HG03565 (cell line): Measurements from ENCODE around the gene SDCCAG8.

Experiments used
- ATAC-seq: cut with Tn5 transposase; IDR thresholded peaks from one replicate; pipeline ENCODE4 v1.9.1; 2021; ENCODE audit warnings: mild to moderate bottlenecking, moderate library complexity; ENCODE audit not compliant: unreplicated experiment

SDCCAG8 gene

DNA sequence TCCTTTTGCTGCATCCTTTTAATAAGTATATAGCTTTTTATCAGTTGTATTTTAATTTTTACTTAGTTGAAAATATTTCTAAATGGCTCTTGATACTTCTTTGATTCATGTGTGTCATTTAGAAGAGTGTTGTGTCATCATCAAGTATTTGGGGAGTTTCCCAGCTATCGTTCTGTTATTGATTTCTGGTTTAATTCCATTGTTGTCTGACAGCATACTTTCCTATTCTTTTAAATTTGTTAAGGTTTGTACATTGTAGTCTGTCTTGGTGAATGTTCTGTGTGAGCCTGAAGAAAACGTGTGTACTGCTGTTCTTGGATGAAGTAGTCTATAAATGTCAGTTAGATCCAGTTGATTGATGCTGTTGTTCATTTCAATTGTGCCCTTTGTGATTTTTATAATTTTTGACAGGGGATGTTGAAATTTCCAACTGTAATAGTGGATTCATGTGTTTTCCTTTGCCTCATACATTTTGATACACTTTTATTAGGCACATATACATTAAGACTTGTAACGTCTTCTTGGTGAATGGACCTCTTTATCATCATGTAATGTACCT lies 24.8 kb downstream of the SDCCAG8 start:
- ATAC-seq: no peak

DNA sequence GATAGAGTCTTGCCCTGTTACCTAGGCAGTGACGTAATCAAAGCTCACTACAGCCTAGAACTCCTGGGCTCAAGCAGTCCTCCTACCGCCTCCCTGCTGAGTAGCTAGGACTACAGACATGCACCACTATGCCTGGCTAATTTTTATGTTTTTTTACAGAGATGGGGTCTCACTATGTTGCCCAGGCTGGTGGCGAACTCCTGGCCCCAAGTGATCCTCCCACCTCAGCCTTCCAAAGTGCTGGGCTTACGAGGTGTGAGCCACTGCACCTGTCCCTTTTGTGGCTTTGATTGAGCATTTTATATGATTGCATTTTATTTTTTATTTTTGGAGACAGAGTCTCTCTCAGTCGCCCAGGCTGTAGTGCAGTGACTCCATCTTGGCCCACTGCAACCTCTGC lies 25.8 kb downstream of the SDCCAG8 start:
- ATAC-seq: no peak

DNA sequence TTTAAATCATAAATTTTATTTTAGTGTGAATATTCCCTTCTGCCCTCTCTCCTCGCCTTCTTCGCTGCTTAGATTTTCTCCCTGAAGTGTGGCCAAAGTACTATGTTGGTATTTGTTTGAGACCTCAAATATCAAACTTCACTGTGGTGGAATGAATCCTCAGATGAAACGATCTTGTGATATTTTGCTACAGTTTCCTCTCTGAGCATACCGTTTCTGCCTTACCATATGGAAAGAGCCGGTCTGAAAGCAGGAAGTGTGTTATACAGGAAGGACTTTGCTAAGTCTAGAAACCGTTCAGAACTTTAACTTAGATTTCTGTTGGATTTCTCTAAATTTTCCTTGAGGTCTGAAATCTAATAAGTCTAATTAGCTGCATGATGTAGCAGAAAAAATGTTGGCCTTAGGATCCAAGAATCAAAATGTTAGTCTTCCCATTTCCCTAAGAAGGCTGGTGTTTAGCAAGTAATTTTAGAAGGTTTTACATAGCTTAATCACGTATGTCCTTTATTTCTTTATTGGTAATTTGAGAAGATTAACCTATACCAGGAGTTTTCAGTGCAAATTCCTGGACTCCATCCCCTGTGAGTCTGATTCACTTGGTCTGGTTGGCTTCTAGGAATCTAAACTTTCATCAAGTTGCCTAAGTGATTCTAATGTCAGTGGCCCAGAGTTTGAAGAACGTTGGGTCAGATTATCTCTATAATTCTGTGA lies 30.7 kb downstream of the SDCCAG8 start:
- ATAC-seq: no peak

DNA sequence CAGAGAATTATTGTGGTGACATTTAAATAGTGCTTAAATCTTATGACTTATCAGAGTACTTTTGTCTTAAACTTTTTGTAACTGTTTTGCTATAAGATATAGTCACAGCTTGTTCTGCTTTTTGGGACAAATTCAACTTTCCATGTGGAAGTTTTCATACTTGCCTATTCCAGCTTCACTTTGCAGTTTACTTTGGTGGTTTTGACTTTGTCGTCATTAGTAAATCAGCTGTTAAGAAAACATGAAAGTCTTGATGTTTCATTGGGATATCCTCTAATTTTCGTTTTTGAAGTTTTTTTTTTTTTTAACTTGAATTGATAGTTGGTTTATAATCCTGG lies 31.3 kb downstream of the SDCCAG8 start:
- ATAC-seq: no peak

DNA sequence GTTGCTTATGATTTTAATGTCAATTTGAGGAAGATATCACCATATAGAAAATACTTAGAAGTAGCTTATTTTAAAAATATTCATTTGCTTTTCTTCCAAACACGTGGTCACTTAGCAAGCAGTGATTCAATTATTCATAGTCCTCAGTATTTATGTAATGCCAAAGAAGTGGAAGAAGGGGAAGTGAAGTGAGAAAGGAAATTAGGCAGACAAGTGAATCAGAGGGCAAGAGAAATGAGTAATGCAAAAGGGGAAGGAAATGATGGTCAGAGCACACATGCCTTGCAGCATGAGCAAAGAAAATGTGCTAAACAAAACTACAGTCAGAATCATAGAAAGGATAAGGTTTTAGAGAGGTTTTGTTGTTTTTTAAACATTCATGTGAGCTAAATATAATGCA lies 31.8 kb downstream of the SDCCAG8 start:
- ATAC-seq: peak; percentile 98

- no peak for ATAC-seq
These were observed 32.2 kb downstream of the SDCCAG8 start for GRCh38 chr1:243288062-243288461.

DNA sequence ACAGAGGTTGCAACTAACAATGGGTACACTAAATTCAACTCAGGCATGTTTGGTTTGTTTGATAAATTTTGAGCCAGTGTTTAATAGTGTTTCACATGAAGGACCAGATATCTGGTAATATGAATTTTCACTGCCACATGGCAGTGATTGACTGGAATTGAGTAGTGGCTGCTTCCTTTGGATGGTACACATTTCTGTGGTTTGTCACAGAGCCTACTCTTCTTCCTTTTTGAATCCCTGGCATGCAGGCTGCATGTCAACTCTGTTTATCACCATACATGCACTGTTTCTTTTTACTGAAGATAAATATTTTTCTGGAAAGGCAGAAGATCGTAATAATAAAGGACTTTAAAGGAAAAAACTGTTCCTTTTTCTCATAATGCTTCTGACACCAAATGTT lies 35.5 kb downstream of the SDCCAG8 start:
- ATAC-seq: no peak

DNA sequence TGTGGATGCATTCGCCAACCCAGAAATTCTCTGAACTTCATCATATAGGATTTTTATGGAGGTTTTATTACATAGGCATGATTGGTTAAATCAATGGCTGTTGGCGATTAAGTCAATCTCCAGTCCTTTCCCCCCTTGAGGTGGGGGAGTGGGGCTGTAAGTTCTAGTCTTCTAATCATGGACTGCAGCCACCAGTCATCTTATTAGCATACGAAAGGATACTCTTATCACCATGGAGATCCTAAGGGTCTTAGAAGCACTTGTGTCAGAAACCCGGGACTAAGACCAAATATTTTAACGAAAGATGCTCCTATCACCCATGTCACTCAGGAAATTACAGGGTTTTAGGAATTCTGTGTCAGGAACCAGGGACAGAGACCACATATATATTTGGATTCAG lies 36.3 kb downstream of the SDCCAG8 start:
- no peak for ATAC-seq

GRCh38 chr1:243293941-243294722 lies 38.3 kb downstream of the SDCCAG8 start:
- no peak for ATAC-seq

GRCh38 chr1:243294723-243295121 lies 38.9 kb downstream of the SDCCAG8 start:
- no peak for ATAC-seq

GRCh38 chr1:243299069-243299468 lies 43.2 kb downstream of the SDCCAG8 start:
- ATAC-seq: no peak

DNA sequence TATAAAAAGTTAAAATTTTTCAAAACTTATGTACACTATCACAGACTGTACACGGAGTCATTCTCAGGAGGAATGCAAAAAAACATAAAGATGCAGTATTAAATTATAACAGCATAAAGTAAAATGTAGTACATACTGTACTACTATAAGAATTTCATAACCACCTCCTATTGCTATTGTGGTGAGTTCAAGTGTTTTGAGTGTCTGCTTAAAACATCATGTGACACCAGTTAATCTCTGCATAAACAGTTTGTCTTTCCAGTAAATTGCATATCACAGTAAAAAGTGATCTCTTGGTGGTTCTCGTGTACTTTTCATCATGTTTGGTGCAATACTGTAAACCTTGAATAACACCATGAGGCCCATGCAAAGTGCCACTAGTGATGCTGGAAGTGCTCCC lies 45.2 kb downstream of the SDCCAG8 start:
- ATAC-seq: no peak

- no peak for ATAC-seq
These were observed 56.0 kb downstream of the SDCCAG8 start for GRCh38 chr1:243311809-243312208.

GRCh38 chr1:243312952-243313634 lies 57.3 kb downstream of the SDCCAG8 start:
- ATAC-seq: peak; percentile 23

GRCh38 chr1:243313635-243314536 lies 58.0 kb downstream of the SDCCAG8 start:
- ATAC-seq: peak; percentile 66

DNA sequence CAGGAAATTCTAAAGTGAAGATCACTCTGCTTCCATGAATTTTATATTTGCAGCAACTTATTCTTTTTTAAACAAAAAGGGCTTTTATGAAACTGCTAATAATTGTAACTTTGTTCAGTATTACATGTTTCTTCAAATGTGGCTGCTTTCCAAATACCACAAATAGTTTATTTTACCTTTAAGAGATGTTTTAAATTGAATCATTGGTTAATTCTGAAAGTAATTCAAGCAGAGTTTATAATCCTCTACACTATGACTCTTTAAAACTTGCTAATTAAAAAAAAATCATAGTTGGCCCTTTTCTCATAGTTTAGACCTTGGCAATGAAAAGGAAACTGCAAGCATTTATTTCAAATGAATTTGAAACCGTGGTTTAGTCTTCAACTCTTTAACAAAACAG lies 59.6 kb downstream of the SDCCAG8 start:
- no peak for ATAC-seq

DNA sequence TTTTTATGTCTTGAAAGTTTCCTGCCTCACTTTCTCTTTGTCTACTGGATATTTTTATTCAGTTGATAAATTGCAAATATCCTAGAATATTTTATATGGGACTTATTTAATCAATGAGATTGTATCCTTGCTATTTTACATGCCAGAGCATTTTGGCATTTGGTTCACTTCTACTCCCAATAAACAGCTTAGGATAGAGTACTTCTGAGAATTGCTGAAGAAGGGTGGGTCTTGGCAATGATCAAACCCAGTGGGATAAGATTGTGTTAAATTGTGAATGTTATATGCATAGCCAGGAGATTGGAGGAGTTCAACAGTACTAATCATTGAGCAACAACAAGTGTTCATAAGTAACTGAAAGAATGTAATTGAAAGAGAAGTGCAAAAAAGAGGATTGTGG lies 60.1 kb downstream of the SDCCAG8 start:
- no peak for ATAC-seq

DNA sequence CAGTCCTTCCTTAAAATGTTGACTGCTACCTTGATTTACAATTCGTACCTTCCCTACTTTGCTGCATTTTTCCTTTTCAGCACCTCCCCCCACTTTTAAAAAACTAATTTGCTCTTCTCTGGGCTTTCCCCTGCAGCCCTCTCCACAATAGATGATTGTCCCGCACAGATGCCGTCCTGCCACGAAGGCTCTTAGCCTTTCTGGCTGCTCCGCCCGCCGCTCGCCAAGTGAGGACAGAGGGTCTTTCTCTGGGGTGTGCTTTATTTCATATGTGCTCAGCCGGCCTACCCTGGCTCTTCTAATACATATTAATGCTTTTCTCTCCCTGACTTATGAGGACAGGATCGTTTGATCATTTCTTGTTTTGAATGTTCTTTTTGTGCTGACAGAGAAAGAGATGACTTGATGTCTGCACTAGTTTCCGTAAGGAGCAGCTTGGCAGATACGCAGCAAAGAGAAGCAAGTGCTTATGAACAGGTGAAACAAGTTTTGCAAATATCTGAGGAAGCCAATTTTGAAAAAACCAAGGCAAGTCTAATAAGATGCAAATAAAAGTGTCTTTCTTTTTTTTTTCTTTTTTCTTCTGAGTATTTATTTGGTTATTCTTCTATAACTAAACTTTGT lies 60.6 kb downstream of the SDCCAG8 start:
- no peak for ATAC-seq

GRCh38 chr1:243320224-243320623 lies 64.4 kb downstream of the SDCCAG8 start:
- ATAC-seq: no peak

DNA sequence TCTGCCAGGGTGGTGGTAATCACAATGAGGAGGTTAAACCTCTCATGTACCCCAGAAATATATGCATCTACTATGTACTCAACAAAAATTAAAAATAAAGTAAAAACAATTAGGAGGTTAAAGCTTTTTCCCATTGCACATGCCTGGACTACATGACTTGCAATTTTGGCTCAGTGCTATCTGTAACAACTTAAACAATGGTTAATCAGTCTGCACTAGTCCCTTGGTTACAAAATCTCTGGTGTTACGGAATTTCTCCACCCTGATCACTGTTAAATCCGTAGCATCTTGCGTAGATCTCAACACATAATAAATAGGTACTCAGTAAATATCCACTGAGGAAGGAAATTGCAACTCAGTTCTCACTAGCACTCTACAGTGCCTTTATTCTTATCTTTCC lies 66.5 kb downstream of the SDCCAG8 start:
- no peak for ATAC-seq
